Sigmoid colon (tissue), 4 donors: ENCODE data around the gene CFAP100.

Experiments used
- CTCF ChIP-seq, 4 experiments: fragments of 450-650 bp in 3 of 4; fragments of 200-600 bp in 1 of 4; IDR thresholded peaks; one replicate each; pipeline ENCODE4 v1.5.1; 2016 to 2019; ENCODE audit warnings: antibody characterized with exemption in 4 of 4, mild to moderate bottlenecking in 3 of 4, moderate library complexity in 2 of 4
- EP300 ChIP-seq, 4 donors: sonication (generic); formaldehyde crosslinking; IDR thresholded peaks; one replicate each; pipeline ENCODE4 v1.6.1; 2017; ENCODE audit warnings: antibody characterized with exemption in 4 of 4
- POLR2A ChIP-seq, 2 donors: fragments of 450-650 bp; IDR thresholded peaks; one replicate each; pipeline ENCODE4 v1.6.1; 2016; ENCODE audit warnings: antibody characterized with exemption in 2 of 2, mild to moderate bottlenecking in 2 of 2, moderate library complexity in 2 of 2
- POLR2AphosphoS5 ChIP-seq, 4 donors: sonication (generic); formaldehyde crosslinking; IDR thresholded peaks; one replicate each; pipeline ENCODE4 v1.6.1; 2017; ENCODE audit warnings: antibody characterized with exemption in 4 of 4

- TF ChIP-seq CTCF (IDR thresholded peaks at IDR 0.05) = no peak
- no peak for TF ChIP-seq POLR2AphosphoS5 (IDR thresholded peaks at IDR 0.05)
- TF ChIP-seq POLR2A (IDR thresholded peaks at IDR 0.05) = no peak
- no peak for TF ChIP-seq EP300 (IDR thresholded peaks at IDR 0.05)
Observed at GRCh38 chr3:126414406-126414805, 19.7 kb downstream of the CFAP100 start.
